NCI-H774 (cell line): ENCODE data around the gene VSTM5.
A peak's percentile ranks its signal among the peaks of the same experiment; 100 is the strongest.
"Not testable (repeated sequence)": the region's sequence is repeated elsewhere in the genome, so short reads cannot be mapped to it uniquely, and the experiment has no call there.

Experiments
- DNase-seq: peaks from one replicate; lab custom pipeline; 2025; lab: John Stamatoyannopoulos, UW

Gene VSTM5

DNA sequence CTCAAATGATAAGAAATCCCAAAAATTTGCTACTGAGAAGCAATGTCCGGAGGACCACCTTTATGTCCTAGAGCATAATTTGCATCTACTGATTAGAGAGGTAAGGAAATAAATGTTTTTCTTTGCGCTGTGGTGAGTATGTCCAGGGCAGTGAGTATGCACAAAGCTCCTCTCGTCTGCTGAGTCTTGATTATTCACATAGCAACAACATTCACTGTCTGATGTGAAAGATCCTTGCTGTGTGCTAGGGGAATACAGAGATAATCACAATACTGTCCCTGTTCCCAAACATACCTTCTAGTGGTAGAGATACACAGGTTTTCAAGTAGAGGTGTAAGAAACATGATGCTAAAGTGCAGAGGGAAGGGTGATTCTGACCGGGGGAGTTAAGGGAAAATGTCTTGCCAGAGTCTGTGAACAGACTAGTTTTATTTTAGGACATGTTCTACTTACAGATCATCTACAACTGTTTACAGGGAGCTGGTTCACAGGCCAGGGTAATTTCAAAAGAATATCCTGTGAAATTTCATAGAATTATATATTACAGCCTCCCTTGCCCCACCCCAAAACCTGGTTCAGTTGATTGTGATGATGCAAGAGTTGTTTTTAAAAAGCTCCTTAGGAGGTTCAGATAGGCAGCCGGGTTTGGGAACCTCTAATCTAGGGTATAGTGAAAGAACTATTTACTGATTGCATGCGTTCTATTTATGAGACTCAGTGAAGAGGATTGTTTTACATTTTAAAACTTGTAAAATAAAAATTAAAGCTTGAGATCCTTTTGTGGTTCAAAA, 53.8 kb downstream of the VSTM5 start:
- DNase-seq: no peak

DNA sequence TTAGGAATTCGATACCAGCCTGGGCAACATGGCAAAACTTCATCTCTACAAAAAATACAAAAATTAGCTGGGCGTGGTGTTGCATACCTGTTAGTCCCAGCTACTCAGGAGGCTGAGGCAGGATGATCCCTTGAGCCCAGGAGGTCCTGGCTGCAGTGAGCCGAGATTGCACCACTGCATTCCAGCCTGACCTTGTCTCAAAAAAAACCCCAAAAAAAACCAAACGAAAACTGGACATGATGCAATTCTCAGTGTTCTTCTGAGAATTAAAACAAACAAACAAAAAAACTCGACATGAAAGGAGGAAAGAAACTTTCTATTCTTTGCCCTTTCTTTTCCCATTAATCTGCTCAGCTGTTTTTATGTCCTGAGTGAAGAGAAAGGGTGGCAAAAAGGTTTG, 58.9 kb downstream of the VSTM5 start:
- DNase-seq: no peak

DNA sequence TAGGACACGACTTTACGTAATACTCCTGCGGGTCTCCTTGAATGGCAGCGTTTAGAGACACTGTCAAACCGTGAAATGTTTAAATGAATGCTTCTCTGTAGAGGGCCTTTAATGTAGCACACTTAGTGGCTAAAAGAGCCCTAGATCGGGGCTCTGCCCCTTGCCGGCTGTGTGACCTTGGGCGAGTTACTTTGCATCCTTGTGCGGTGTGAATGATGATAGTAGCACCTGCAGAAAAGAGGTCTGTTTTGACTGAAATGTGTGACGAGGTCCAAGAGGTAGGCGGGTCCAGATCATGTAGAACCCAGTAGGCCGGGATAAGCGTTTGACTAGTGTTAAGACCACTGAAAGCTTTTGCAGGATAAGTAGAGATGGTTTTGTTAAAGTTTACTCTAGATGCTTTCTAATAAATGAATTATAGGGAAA, 65.5 kb downstream of the VSTM5 start:
- DNase-seq: no peak

DNA sequence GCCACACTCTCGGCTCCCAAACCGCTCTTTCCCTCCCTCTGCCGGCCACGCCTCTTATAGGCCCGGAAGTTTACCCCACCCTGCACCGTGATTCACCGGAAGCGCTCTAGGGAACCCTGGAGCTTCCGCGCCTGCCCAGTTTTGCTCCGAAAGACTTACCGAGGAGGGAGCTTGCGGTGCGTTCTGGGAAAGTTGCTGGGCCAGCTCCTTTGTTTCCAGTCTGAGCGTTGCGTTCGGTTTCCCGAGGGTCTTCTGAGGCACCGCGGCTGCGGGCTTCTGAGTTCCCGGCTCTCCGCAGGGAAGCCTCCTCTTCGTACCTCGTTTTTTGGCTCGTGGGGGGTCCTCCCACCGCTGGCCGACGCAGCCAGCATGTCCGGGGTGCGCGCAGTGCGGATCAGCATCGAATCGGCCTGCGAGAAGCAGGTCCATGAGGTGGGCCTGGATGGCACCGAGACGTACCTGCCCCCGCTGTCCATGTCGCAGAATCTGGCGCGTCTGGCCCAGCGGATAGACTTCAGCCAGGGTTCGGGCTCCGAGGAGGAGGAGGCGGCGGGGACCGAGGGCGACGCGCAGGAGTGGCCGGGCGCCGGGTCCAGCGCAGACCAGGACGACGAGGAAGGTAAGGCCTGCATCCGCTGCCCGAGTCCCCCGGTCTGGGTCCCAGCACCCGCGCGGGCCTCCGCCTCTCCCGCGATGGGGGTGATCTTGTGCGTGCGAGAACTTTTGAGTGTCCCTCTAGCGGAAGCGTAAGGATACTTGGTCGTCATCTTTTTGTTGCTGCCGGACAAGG, 66.1 kb downstream of the VSTM5 start, which contains the start of gene MED17:
Gene MED17 (plus strand): TSS at position 138 of the 790 bp plus-strand sequence. CDS start 232 bp downstream, at position 370.
- DNase-seq: peak; percentile 94

DNA sequence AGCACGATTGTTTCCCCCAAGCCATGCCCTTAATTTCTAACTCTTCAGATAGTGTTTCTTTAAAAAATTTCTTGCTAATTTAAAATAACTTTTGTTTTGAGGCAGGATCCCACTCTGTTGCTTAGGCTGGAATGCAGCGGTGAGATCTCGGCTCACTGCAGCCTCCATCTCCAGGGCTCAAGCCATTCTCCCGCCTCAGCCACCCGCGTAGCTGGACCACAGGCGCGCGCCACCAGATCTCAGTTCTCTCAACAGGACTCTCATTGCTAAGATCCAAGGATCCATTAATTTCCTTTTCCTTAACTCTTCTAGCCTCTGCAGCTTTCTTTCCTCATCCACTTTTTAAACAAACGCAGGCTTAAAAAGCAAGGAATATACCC, 66.7 kb downstream of the VSTM5 start:
- DNase-seq: no peak

DNA sequence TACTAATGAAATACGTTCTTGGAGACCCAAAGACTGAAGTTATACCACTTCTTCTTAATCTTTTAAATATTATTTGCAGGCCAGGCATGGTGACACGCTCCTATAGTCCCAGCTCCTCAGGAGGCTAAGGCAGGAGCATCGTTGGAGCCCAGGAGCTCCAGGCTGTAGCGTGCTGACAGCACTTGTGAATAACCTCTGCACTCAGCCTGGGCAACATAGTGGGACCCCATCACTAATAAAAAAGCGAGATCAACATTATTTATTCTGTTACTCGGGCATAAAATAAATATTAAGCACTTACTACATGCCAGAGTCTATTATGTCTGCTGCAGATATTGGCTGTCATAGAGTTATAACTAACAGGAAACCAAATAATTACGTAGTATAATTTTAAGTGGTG, 67.1 kb downstream of the VSTM5 start:
- no peak for DNase-seq

DNA sequence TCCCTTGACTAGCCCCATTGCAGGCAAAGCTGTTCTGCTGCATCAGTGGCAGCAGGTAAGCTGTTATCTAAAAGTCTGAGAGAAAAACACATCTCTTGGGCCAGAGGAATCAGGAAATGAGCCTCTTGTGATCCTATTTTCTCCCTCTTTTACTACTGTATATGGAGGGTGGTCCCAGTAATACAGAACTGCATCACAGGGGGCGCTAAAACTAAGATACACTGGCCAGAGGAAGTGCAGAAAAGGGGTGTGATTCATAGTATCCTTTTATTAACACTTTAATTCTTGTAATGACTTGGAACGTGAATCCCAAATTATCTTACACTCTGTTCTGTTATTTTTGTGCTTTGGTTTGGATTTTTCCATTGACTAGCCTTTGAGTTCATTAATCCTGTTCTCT, 75.1 kb downstream of the VSTM5 start:
- DNase-seq: no peak

DNA sequence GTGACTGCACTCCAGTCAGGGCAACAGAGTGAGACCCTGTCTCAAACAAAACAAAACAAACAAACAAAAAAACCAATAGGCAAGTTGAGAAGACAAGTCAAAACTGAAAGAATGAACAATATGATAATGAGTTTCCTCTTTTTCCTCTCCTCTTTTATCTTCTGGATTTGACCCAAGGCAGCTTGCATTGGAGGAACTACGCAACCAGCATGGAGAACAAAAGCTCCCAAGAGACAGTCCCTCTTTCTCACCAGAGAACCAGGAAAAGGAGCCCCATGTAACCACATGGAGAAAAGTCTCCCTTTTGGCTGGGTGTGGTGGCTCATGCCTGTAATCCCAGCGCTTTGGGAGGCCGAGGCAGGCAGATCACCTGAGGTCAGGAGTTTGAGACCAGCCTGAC, 75.9 kb downstream of the VSTM5 start:
- not testable (repeated sequence) for DNase-seq

DNA sequence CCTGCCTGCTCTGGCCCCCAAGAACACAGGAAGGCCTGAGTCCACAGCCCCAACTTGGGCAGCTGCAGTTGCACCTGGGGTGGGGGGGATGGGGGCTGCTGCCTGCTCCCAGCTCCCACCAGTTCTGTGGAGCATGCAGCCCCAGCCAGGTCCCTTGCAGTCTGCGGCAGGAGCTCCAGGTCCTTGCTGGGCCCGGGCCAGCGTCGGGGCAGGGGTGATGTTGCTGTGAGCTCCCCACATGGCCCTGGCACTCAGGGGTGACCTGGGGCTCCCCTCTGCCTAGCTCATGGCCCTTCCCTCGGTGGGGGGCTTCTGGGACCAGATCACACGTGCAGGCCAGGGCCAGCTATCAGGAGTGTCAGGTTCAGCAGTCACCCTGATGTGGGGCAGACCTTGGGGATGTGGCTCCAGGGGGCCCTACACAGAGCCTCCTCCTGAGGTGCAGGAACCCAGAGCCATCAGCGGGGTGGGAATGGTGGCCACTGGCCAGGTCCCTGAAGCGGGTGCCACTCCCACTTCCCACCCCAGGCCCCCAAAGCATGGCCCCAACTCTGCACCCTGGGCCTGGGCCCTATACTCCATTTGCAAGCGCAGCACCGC, 76.7 kb downstream of the VSTM5 start:
- DNase-seq: no peak

DNA sequence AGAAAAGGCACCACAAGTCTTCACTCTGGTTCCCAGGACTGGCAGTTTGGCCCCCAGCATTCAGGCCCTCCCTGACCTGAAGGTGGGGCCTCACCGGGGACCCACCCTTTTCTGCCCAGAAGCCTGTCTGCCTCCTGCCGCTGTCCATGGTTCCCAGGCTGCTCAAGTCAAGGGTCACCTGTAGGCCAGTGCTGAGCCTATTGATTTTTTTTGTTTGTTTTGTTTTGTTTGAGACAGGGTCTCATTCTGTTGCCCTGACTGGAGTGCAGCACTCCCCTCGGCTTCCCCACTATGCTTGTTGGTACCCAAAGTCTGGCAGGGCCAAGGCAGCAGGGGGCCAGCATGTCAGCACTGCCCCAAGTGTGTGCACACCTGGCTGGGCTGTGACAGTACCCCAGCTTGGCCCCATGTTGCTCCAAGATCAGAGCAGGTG, 77.4 kb downstream of the VSTM5 start:
- DNase-seq: no peak

DNA sequence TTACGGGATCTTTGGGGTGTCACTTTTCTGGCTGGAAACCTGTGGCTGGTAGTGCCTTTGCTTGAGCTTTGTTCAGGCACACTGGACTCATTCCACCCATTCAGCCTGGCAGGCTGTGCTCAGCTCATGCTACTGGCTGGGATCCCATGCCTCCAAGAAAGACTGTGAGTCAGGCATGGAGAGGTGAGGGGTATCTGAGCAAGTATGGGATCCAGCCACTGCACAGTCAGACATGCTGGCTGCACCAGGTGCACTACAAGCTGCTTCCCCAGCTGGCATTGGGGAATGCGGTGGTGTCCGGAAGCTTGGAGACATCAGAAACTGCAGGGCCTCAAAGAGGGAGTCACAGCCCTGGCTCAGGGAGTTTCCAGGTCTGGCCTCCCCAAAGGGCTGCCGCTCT, 78.3 kb downstream of the VSTM5 start:
- no peak for DNase-seq

DNA sequence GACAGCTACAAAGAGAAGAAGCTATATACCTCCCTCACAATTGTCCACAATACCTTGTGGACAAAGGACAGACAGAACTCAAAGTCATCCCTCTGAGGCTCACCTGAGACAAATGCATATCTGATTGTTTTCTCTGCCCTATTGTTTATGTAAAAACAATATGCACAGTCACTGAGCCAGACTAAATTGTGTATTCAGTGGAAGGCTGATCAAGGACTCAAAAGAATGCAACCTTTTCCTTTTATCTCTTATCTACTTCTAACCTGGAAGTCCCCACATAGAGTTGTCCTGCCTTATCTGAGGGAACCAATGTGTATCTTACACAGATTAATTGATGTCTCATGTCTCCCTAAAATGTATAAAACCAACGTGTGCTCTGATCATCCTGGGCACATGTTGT, 80.3 kb downstream of the VSTM5 start:
- no peak for DNase-seq
